ENCODE results near the gene NOC4L. TPM values are rescaled to one million over a fixed set of nuclear protein-coding genes. Genes with fewer than 3 reads are reported as not detected.

NOC4L gene
- 39.9 to 59.5 TPM (median 55.2 TPM) in 5 replicates for total RNA-seq (2022; extraction: Qiagen RNA extraction)

GRCh38 chr12:132144115-132144809 is at the start of gene NOC4L, which contains the start of gene DDX51:
Gene NOC4L, plus strand, starts transcription at chr12:132144457. Its CDS starts 32 bp downstream, at chr12:132144489.
Gene DDX51, minus strand, starts transcription at chr12:132144319. Its CDS starts 23 bp downstream, at chr12:132144296.

Other genes starting within 250 kb of the NOC4L start
- gene ULK1, start 249.8 kb upstream of the NOC4L start, total RNA-seq (2022; extraction: Qiagen RNA extraction) = 21.7 to 29.0 TPM (median 26.0 TPM) in 5 replicates
- gene PUS1, start 215.2 kb upstream of the NOC4L start, total RNA-seq (2022; extraction: Qiagen RNA extraction) = 54.6 to 79.9 TPM (median 68.0 TPM) in 5 replicates
- gene EP400, start 194.5 kb upstream of the NOC4L start, total RNA-seq (2022; extraction: Qiagen RNA extraction) = 21.1 to 26.3 TPM (median 23.8 TPM) in 5 replicates
- 22.8 to 27.6 TPM (median 26.5 TPM) in 5 replicates for gene DDX51, start 138 bp upstream of the NOC4L start, total RNA-seq (2022; extraction: Qiagen RNA extraction)
- gene GALNT9, start 185.1 kb downstream of the NOC4L start, total RNA-seq (2022; extraction: Qiagen RNA extraction) = 3.3 to 6.5 TPM (median 4.1 TPM) in 5 replicates

Data from A549 treated with Hydrocortisone at 1 μM for 4 hours (cell line).